Activated T-cell treated with anti-CD3 and anti-CD28 coated beads for 1 hour (primary cell): ENCODE data around the gene KANK2.
"Not testable (repeated sequence)": the region's sequence is repeated elsewhere in the genome, so short reads cannot be mapped to it uniquely, and the experiment has no call there.

Experiments used
- DNase-seq: peaks from one replicate; pipeline ENCODE4 v3.0.0-alpha.2; 2020; ENCODE audit warnings: low read depth

Gene KANK2

DNA sequence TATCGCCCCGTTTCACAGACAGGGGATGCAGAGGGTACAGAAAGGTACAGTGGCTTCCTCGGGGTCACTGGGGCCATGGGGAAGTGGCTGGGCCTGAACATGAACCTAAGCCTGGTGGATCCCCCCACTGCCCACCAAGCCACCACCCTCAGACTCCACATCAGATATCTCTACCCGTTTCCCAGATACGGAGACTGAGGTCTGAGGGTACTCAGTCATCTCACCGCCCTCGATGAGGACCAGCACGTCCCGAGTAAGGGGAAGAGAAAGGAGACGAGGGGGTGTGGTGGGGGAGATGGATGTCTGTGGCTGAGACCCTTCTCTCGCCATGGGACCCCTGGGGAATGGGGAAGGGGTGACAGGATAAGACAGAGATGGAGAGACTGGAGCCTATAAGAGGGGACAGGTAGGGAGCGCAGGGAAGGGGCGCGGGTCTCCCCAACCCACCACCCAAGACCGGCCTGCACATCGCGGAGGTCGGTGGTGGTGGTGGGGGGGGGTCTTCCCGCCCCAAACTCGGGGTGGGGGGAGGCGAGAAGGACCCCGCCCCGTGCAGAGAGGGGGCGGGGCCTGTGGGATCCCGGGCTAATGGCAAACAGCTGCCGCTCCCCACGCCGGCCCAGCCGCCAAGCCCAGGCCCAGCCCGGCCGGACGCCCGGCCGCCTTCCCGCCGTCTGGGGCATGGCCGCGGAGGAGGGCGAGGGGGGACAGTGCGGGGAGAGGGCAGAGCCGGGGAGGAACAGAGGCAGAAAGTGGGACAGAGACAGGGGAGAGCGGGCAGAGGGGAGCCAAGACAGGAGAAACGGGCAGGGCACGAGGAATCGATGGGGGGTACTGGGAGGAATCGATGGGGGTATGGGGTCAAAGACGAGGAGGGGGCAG is 698 bp downstream of the KANK2 start:
- no peak for DNase-seq

DNA sequence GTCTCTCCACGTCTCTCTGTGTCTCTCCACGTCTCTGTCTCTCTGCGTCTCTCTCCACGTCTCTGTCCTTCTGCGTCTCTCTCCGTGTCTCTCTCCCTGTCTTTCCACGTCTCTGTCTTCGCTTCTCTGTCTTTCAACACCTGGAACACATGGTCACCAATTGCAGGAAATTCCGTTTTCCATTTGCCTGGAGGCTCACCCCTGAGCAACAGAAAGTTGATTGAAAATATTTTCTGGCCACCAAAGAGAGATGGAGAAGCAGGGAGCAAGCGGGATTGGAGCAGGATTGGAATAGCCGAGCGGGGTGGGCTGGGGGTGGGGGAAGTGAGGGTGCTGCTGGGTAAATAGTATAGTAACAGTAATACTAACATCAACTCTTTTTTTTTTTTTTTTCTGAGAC is 1.7 kb downstream of the KANK2 start:
- DNase-seq, result no peak

GRCh38 chr19:11194656-11195558 is 2.4 kb downstream of the KANK2 start:
- no peak for DNase-seq

- no peak for DNase-seq
Measured at GRCh38 chr19:11194173-11194572, 3.2 kb downstream of the KANK2 start.

DNA sequence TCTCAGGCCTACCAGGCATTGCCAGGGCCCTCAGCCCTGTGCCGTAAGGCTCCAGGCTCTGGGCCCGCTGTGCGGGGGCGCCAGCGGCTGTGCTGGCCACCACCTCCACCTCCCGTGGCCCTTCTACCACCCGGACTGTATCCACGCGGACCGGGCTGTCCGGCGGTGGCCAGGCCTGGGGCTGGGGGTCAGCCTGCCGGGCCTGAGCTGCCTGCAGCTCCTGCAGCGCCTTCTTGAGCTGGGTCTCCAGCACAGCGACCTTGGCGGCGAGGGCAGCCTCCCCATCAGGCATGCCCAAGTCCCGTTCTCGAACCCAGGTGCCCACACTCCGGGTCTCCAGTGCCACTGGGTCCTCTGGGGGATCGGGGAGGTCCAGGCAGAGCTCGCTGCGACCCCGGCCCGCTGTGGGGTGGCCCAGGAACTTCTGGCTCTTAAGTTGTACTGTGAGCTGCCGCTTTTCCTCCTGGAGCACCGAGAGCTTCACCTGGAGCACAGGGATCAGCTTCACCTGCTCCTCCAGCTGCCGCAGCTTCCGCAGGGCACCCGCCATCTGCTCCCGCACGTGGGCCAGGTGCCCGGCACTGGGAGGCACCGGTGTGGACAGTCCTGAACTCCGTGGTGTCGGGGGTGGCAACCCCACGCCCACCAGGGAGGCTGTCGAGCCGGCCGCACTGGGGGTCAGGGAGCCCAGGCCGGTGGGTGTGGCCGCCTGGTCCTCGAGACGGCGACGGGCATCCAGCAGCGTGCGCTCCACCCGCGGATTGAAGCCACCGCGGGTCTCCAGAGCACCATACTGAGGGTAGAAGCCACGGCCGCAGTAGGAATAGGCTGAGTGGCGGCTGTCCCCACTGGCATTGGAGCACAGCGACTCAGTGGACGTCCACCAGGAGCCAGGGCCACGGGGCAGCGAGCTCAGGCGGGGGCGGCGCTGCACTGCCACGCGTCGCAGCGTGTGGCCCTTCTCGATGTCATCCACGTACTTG is 4.1 kb downstream of the KANK2 start:
- no peak for DNase-seq

DNA sequence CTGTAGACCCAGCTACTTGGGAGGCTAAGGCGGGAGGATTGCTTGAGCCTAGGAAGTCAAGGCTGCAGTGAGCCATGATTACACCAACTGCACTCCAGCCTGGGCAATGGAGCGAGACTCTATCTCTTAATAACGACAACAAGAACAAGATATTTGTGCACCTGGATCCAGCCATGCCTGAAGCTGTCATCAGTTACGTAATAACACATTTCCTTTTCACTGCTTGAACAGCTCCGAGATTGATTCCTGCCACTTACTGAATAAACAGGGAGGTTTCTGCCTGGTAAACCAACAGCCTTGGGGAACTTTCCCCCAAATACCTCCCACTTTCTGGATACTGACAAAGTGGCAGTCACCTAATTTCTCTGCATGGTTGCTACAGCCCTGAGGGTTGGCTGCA is 5.4 kb downstream of the KANK2 start:
- DNase-seq, result no peak

DNA sequence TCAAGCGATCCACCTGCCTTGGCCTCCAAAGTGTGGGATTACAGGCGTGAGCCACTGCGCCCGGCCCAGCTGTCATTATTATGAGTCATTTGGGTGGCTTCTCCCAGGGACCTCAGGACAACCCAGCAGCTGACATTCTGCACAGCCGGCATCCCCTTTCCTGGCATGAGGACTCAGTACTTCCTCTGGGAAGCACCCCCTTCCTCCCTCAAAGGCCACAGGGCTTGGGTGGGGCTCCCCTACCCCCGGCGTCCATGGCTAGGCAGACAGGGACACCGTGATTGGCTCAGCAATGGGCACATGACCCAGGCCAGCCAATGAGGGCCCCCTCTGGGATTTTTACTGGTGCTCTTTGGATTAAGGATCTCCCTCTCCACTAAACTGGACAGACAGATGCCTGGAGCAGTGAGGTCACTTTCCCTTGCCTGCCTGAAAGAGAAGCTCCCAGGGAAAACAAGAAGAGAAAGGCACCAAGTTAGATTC is 6.0 kb downstream of the KANK2 start:
- DNase-seq, result no peak

GRCh38 chr19:11190501-11190900 is 6.8 kb downstream of the KANK2 start:
- no peak for DNase-seq

GRCh38 chr19:11187441-11187840 is 9.9 kb downstream of the KANK2 start:
- no peak for DNase-seq

DNA sequence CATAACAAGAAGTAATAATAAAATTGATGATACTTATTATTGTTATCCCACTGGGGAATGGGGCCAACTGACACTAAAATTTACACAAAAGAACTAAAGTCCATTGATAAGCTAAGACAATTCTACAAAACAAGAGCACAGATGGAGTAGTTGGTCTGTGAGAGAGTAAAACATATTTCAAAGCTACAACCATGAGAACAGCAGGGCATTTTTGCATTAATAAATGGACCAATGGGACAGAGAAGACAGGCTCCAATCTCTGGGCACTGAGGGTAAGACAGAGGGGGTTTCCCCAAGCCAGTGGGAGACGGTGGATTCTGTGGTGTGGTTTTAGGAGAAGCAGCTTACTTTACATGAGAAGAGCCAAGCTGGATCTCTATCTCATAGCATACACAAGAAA is 14.4 kb downstream of the KANK2 start:
- DNase-seq, result no peak

GRCh38 chr19:11181488-11181887 is 15.9 kb downstream of the KANK2 start:
- DNase-seq, result no peak

GRCh38 chr19:11180975-11181374 is 16.4 kb downstream of the KANK2 start:
- DNase-seq, result not testable (repeated sequence)

DNA sequence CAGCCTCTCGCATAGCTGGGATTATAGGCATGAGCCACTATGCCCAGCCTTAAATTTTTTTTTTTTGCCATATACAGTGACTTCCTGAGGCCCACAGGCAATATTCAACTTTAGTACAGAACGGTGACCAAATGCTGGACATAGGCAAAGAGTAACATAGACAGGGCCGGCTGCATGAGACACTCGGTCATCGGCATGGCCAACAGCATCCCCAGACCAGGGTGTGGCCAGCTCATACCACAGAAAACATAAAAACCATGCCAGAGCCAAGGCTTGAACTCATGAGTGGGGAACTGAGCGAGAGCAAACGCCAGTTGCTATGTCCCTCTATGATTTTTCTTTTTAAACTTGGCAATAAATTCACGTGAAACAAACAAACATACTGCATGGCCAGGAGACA is 17.0 kb downstream of the KANK2 start:
- DNase-seq, result no peak

DNA sequence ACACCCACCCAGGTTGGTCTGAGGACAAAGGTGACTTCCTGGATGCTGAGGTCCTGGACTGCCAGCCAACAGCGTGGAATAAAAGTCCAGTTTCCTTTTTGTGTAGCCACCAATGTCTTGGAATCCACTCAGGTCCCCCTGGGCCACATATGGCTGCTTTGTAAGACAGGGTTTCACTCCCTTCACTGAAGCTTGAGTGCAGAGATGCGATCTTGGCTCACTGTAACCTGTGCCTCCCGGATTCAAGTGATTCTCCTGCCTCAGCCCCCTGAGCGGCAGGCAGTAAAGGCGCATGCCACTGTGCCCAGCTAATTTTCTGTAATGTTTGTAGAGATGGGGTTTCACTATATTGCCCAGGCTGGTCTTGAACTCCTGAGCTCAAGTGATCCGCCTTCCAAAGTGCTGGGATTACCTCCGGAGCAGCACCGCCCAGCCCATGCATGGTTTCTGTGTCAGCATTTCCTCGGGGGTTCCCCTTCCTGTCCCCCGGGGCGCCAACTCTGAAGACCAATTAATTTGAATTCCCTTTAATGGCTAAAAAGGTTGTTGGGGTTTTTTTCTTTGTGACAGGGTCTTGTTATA is 17.5 kb downstream of the KANK2 start:
- DNase-seq, result no peak

- not testable (repeated sequence) for DNase-seq
Measured at GRCh38 chr19:11179145-11179465, 18.2 kb downstream of the KANK2 start.

DNA sequence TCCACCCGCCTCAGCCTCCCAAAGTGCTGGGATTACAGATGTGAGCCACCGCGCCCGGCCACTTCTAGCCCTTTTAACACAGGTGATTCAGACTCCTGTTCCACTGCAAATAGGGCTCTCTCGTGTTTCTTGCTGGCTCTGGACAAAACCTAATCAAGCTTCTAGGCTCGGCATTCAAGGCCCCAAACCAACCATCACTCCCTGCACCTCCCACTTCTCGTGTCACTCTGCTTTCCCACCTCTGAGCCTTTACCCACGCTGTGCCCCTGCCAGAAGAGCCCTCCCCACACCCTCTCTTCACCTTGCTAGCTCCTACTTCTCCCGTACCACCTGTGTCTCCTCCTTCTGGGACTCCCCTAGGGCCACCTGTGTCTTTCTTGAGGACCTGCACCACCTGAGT is 19.8 kb downstream of the KANK2 start:
- no peak for DNase-seq

DNA sequence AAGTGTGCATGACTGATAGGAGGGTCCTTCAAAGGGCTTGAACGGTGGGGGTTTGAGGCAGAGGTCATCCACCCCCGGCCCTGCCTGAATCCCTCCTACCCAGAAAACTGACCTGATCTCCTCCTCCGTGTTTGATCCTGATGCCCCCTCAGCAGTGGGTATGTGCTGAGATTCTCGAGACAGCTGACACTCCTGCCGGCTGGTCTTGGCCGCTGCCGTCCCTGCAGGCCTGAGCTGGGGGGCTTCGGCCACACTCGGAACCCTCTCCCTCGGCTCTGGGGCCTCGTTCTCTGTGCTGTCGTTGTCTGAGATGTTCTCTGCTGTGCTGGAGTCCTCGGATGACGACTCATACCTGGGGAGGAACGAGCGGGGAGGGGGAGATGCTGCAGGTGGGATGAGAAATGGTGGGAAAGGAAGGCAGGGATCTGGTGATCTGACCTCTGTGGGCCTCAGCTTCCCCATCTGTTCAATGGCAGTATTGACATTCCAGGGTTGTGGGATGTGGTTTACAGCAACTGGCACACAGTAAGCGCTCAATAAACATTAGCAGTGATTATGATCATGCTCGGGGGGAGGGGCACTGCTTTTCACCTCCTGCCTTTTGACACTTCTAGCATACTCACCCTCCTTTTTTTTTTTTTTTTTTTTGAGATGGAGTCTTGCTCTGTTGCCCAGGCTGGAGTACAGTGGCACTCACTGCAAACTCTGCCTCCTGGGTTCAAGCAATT is 20.7 kb downstream of the KANK2 start:
- DNase-seq, result no peak

GRCh38 chr19:11175920-11176319 is 21.4 kb downstream of the KANK2 start:
- DNase-seq, result no peak

GRCh38 chr19:11174336-11174735 is 23.0 kb downstream of the KANK2 start:
- DNase-seq, result no peak

- no peak for DNase-seq
Measured at GRCh38 chr19:11173516-11174155, 23.7 kb downstream of the KANK2 start.
